ENCODE measurements around the gene AEBP2. TPM values are rescaled to one million over a fixed set of nuclear protein-coding genes. Genes with fewer than 3 reads are reported as not detected.

The AEBP2 gene
- total RNA-seq, 1 donor: 17.9 TPM

DNA sequence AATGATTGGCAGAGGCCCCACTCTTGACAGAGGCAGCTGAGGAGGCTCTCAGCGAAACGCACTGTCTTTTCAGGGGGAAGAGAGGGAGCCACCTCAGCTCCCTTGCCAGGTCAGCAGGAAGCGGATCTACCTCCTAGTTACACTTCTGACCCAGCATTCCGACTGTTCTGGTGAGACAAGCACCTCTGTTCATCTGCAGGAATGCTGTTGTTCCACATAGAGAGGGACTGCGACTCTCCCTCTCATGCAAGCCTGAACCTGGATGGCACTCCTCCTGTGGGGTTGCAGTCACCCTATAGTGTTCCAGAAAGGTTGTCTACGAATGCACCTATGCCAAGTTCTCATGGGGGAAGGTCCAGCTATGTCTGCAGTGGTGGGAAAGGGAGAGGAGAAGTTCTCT lies 37.1 kb upstream of the AEBP2 start:
- H3K4me3 ChIP-seq (ENCODE audit: low read depth, low read length): no peak overlapping the region
- no peak for DNase-seq (ENCODE audit: low read depth)
- TF ChIP-seq, protein P1, sequence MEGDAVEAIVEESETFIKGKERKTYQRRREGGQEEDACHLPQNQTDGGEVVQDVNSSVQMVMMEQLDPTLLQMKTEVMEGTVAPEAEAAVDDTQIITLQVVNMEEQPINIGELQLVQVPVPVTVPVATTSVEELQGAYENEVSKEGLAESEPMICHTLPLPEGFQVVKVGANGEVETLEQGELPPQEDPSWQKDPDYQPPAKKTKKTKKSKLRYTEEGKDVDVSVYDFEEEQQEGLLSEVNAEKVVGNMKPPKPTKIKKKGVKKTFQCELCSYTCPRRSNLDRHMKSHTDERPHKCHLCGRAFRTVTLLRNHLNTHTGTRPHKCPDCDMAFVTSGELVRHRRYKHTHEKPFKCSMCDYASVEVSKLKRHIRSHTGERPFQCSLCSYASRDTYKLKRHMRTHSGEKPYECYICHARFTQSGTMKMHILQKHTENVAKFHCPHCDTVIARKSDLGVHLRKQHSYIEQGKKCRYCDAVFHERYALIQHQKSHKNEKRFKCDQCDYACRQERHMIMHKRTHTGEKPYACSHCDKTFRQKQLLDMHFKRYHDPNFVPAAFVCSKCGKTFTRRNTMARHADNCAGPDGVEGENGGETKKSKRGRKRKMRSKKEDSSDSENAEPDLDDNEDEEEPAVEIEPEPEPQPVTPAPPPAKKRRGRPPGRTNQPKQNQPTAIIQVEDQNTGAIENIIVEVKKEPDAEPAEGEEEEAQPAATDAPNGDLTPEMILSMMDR (IDR thresholded peaks at IDR 0.05; ENCODE audit: insufficient read depth, low read length): no peak

DNA sequence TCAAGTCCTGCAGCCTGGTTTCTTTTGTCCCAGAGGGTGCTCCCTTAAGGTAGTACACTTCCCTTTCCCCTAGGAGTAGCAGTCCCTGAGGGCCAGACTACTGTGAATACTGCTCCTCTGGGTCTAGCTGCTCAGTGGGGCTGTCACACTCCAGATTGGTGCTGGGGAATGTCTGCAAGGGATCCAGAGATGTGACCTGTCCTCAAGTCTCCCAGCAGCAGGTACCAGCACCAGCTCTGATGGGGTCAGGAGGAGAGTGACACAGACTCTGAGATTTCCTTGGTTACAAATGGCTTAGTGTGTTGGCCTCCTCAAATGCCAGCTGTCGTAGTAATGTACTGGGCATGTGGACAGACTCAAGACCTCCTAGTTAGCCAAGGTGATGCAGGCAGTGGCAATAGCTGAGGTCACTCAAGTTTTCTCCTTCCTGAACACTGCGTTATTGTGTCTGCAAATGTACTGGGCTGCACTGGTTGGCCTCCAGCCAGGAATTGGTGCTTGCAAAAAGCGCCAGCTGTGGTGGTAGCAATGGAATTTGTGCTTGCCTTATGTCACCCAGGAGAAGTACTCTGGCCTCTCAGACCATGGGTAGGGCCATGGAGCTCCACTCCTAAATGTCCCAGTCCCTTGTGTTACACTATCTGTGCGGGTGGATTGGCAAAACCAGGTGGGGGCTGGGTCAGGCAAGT lies 36.4 kb upstream of the AEBP2 start:
- TF ChIP-seq, protein P1 (IDR thresholded peaks at IDR 0.05; ENCODE audit: insufficient read depth, low read length): no peak
- H3K4me3 ChIP-seq (ENCODE audit: low read depth, low read length): no peak overlapping the region
- peak; percentile 26 for DNase-seq (ENCODE audit: low read depth)

DNA sequence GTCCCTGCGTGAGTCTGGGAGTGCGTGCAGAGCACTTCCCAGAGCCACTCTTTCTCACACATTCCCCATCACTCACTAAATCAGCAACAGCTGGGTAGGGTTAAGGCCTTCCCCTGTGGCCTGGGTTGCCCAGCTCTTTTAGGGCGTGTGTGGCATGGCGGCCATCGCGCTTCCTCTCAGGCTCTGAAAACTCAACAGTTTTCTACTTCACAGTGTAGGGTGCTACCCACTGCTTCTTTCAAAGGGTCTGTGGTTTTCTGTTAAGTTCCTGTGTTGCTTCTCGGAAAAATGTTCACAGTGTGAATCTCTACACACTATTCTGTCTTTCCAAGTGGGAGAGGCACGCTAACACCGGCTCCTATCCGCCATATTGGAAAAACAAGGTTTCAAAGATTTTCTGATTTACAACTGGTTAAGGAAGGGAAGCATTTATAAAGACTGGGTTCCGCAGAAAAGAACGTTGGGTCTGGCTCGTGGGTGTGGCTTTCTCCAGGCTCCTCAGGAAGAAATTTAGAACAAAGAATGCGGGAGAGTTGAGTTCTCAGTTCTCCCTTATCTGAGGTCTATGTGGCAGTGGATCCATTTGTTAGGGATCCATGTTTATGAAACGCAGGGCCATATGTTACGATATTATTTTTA lies 34.9 kb upstream of the AEBP2 start:
- TF ChIP-seq, protein P1 (IDR thresholded peaks at IDR 0.05; ENCODE audit: insufficient read depth, low read length): no peak
- no peak overlapping the region for H3K4me3 ChIP-seq (ENCODE audit: low read depth, low read length)
- DNase-seq (ENCODE audit: low read depth): no peak

DNA sequence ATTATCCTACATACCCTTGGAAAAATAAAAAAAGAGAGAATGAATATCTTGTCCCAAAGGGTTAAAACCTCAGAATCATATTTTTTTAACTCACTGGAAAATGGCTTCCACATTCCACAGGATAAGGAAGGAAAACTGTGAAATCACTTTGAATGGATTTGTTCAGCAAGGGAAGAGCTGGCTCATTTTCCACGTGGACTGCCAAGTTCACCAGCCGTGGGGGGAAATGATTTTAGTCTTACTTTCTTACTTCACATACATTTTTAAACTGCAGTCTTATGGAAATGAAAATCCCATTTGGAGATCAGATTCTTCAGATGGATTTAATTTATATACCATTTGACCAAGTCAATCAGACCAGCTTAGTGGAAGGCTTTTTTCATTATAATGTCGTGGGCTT lies 29.9 kb upstream of the AEBP2 start:
- peak; percentile 70 for DNase-seq (ENCODE audit: low read depth)
- TF ChIP-seq, protein P1 (IDR thresholded peaks at IDR 0.05; ENCODE audit: insufficient read depth, low read length): no peak
- no peak overlapping the region for H3K4me3 ChIP-seq (ENCODE audit: low read depth, low read length)

DNA sequence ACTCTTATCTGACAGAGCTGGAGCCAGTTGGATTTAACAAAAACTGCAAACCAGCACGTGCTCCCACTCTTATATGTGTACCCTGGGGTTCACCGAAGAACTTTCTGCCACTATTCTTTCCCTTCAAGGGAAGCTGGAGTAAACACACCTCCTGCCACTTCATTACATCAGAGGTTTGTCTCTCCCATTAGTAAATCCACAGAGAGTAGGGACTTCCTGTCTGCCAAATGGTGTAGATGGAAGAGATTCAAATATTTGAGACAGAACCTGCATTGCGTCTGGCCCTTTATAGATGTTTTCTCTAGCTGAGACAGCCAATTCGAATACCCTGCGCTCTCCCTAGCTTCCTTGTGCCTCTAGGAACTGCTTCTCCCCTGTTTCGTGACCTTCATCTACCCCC lies 29.1 kb upstream of the AEBP2 start:
- TF ChIP-seq, protein P1 (IDR thresholded peaks at IDR 0.05; ENCODE audit: insufficient read depth, low read length): no peak

DNA sequence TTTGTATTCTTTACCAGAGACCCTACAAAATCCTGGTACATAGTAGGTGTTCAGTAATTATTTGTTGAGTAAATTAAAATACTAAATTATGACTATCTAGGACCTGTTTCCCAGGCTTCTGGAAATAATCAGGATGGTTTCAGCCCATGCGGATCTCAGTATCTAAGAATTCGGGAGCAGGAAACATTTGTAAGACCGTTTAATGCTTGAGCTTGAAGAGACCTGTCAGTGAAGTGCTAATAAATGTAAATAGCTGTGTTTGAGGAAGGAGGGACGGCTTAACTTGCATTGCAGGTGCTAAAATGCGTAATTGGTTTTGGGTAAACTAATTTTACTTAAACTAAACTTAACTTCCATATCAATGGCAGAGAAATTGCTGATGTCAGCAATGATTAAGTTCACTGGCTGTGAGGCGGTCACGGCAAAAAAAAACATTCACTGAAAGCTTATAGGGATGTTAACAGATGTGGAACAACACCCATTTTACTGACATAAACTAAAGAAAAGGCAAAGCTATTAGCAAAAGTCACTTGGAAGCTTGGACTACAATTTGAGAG lies 28.6 kb upstream of the AEBP2 start:
- H3K4me3 ChIP-seq (ENCODE audit: low read depth, low read length): no peak overlapping the region
- DNase-seq (ENCODE audit: low read depth): no peak

More for the DNA sequence above, 29.1 kb upstream of the AEBP2 start:
- no peak overlapping the region for H3K4me3 ChIP-seq (ENCODE audit: low read depth, low read length)
- DNase-seq (ENCODE audit: low read depth): peak; percentile 25

More for the DNA sequence above, 28.6 kb upstream of the AEBP2 start:
- TF ChIP-seq, protein P1 (IDR thresholded peaks at IDR 0.05; ENCODE audit: insufficient read depth, low read length): no peak
